ENCODE results near the gene UBASH3B.

Gene UBASH3B

DNA sequence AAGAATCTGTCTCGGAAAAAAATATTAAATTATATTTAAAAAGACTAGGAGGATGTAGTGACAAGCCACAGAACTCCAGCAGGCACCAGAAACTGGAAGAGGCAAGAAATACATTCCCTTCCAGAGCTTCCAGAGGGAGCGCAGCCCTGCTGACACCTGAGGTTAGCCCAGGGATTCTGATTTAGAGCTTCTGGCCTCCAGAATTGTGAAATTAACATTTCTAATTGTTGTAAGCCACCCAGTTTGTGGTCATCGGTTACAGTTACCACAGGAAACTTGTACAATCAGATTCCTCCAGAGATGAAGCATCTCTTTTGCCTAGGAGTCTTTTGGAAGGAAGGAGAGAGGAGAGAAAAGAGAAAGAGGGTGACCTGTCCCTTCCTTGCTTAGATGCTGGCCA is 6.4 kb upstream of the UBASH3B start:
- TF ChIP-seq, protein P1, sequence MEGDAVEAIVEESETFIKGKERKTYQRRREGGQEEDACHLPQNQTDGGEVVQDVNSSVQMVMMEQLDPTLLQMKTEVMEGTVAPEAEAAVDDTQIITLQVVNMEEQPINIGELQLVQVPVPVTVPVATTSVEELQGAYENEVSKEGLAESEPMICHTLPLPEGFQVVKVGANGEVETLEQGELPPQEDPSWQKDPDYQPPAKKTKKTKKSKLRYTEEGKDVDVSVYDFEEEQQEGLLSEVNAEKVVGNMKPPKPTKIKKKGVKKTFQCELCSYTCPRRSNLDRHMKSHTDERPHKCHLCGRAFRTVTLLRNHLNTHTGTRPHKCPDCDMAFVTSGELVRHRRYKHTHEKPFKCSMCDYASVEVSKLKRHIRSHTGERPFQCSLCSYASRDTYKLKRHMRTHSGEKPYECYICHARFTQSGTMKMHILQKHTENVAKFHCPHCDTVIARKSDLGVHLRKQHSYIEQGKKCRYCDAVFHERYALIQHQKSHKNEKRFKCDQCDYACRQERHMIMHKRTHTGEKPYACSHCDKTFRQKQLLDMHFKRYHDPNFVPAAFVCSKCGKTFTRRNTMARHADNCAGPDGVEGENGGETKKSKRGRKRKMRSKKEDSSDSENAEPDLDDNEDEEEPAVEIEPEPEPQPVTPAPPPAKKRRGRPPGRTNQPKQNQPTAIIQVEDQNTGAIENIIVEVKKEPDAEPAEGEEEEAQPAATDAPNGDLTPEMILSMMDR (IDR thresholded peaks at IDR 0.05; ENCODE audit: low read depth, low read length), result no peak
- no peak overlapping the region for H3K4me3 ChIP-seq (ENCODE audit: low read depth, low read length)

DNA sequence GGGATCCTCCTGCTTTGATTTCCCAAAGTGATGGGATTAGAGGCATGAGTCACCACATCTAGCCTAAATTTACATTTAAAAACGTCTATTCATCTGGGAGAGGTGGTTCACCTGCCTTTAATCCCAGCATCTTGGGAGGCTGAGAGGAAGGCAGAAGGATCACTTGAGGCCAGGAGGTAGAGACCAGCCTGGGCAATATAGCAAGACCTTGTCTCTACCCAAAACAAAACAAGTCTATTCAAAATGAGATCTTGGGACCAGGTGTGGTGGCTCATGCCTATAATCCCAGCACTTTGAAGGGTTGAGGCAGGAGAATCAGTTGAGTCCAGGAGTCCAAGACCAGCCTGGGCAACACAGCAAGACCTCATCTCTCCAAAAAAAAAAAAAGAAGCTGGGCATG is 4.9 kb upstream of the UBASH3B start:
- TF ChIP-seq, protein P1 (IDR thresholded peaks at IDR 0.05; ENCODE audit: low read depth, low read length), result no peak
- H3K4me3 ChIP-seq (ENCODE audit: low read depth, low read length), result no peak overlapping the region

DNA sequence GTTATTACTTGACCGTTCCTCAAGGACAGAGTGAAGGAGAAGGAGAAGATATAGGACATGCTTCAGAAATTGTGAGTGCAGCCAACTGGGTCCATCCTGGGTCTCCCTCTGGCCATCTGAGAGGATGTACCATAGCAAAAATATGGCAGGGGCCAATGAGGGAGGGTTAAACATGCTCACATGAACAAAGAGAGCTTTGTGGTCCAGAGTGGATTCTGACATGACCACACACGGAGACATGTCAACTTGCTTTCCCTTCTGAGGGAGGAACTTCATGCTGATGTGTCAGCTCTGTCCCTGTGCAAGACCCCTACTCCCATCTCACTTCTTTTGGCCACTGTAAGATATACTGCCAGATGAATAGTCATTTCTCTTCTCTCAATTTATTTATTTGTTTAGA is 3.0 kb upstream of the UBASH3B start:
- H3K4me3 ChIP-seq (ENCODE audit: low read depth, low read length), result no peak overlapping the region
- TF ChIP-seq, protein P1 (IDR thresholded peaks at IDR 0.05; ENCODE audit: low read depth, low read length), result no peak

DNA sequence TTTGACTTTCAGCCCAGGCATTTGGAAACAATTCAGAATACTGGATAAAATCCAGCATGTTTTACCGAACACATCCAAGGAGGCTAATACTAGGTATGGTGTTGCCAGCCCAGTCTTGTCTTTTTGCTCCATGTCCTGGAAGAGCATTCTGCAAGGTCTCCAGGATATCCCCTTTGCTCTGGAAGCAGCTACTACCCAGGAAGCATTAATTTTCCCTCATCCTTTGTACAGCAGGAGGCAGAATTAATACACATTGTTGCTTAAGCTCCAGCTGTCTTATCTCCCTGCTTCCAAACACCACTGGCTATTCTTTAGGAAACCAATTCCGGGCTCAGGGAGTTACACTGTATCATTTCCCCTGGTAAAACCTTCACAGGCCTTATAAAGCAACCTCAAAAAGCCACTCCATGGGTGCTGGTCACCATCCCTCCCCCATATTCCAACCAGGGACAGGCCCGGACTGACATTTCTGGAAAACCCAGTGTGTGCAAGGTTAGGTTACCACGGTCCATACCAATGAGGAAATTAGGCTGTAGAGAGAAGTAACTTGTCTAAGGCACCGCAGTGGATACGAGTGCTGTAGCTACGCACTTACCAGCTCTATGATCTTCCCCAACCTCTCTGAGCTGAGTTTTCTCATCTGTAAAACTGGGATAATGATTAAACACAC is 1.5 kb upstream of the UBASH3B start:
- H3K4me3 ChIP-seq (ENCODE audit: low read depth, low read length), result no peak overlapping the region
- TF ChIP-seq, protein P1 (IDR thresholded peaks at IDR 0.05; ENCODE audit: low read depth, low read length), result no peak

DNA sequence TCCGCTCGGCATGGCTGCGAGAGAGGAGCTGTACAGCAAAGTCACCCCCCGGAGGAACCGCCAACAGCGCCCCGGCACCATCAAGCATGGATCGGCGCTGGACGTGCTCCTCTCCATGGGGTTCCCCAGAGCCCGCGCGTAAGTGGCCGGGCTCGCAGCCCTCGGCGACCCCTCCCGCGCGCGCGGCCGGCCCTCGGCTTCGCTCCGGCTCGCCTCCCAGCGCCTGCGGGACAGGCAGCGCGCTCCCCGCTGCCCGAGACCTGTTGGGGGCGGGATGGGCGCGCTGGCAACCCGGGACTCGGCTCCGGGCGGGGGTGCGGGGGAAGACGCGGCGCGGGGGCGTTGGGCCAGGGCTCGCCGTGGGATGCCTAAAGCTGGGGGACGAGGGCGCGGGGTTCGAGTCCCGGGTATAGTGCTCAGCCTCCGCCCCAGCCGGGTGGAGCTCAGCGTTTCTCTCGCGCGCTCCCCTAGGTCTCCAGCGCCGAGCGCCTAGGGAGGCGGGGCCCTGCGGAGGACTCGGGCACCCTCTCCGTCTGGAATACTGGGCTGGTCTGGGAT is 630 bp downstream of the UBASH3B start:
- TF ChIP-seq, protein P1 (IDR thresholded peaks at IDR 0.05; ENCODE audit: low read depth, low read length), result no peak
- H3K4me3 ChIP-seq (ENCODE audit: low read depth, low read length), result peak overlapping the region; percentile 75

DNA sequence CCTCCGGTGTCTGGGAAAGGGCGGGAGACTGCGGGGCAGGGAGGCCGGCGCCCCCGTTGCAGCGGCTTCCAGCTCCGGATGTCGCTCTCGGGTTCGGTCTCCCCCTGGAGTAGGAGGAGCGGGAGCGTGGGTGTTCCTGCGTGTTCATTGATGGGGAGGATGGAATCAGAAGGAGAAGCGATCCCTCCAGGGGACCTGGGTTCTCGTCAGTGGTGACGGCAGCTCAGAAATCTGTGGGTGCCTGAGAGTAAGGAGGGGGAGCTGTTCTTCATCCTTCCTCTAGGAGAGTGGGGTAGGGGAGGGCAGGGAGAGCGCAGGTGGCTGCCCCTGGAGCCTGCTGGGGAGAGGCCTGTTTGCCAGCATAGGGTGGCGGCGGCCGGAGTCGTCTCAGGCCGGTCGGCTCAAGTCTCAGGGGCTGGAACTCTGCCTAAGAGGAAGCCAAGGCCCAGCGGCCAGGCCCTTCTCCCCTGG is 1.1 kb downstream of the UBASH3B start:
- TF ChIP-seq, protein P1 (IDR thresholded peaks at IDR 0.05; ENCODE audit: low read depth, low read length), result no peak
- peak overlapping the region; percentile 75 for H3K4me3 ChIP-seq (ENCODE audit: low read depth, low read length)

Measured in WI38 (cell line).